BLaER1 treated with 17β-estradiol and CSF1 and Interleukin-3, amounts not matched to agents 10 nM and 100 nM (cell line): ENCODE data around the gene GREB1.

Experiments used
- H3K27ac ChIP-seq, 11 experiments: shearing (Covaris generic); formaldehyde crosslinking; 2 replicates each; pipeline ENCODE4 v1.8.1; 2022
- H3K27me3 ChIP-seq, 11 experiments: shearing (Covaris generic); formaldehyde crosslinking; 2 replicates each; pipeline ENCODE4 v1.8.1; 2022
- H3K36me3 ChIP-seq, 11 experiments: shearing (Covaris generic); formaldehyde crosslinking; 2 replicates each; pipeline ENCODE4 v1.8.1; 2022
- H3K4me1 ChIP-seq, 10 experiments: shearing (Covaris generic); formaldehyde crosslinking; 2 replicates each; pipeline ENCODE4 v1.8.1; 2022
- H3K4me2 ChIP-seq, 11 experiments: shearing (Covaris generic); formaldehyde crosslinking; 2 replicates each; pipeline ENCODE4 v1.8.1; 2022
- H3K4me3 ChIP-seq, 10 experiments: shearing (Covaris generic); formaldehyde crosslinking; 2 replicates each; pipeline ENCODE4 v1.8.1; 2022
- H3K9ac ChIP-seq, 11 experiments: shearing (Covaris generic); formaldehyde crosslinking; 2 replicates each; pipeline ENCODE4 v1.8.1; 2022
- H3K9me3 ChIP-seq, 11 experiments: shearing (Covaris generic); formaldehyde crosslinking; replicated peaks in 1 of 11; 2 replicates each; pipeline ENCODE4 v1.8.1; 2022
- H4K20me1 ChIP-seq, 11 experiments: shearing (Covaris generic); formaldehyde crosslinking; 2 replicates each; pipeline ENCODE4 v1.8.1; 2022
- Cebpa-rat ChIP-seq, 11 experiments: shearing (Covaris generic); IDR thresholded peaks; 2 replicates each; pipeline ENCODE4 v1.8.1; 2022

GREB1 gene

DNA sequence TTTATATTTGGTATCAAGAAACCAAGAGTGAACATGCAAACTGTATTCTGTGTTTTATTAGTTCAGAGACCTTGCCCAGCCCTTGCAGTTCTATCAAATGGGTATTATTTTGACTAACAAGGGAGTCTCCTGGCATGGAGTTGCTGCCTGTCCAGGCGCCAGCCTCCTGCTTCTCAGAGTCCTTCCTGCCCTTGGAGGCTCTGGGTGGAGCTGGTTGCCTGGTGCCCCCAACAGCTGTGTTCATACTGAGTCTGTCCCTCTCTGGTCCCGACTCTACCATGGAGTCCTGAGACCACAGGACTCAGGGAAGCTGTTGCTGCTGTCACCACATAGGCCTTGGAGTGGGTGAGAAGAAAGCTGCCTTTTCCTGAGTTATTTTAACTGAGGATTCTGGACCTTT lies 26.3 kb upstream of the GREB1 start:
- Histone ChIP-seq H4K20me1 (no peaks in the 10 kb centered on the region), H3K9me3 (peaks cover 11 to 26% (median 20%) of the 10 kb centered on the region in 11 experiments), H3K36me3 (no peaks in the 10 kb centered on the region), H3K4me1 (no peaks in the 10 kb centered on the region), H3K9ac (no peak overlapping the region), H3K4me3 (no peak overlapping the region), H3K4me2 (no peak overlapping the region), H3K27ac (no peak overlapping the region), H3K27me3 (no peaks in the 10 kb centered on the region)
- no peak for TF ChIP-seq Cebpa-rat (IDR thresholded peaks at IDR 0.05)

DNA sequence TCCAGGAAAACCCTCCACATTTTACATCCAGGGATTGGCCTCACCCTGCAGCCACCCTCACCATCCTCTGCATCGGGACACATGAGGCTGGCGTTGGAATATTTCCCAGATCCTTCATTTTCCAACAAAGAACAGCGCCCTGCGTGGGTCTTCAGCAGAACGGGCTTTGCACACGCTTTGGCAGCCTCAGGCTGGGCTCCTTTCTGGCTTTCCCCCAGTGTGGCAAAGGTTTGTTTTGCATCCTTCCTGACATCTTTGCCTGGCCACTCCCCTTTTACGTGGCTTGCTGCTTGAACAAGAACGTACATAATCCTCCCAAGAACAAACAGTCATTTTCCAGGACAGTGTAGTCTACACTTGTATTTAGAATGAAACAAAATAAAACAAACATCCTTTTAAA lies 25.6 kb upstream of the GREB1 start:
- no peak overlapping the region for H3K27ac ChIP-seq
- H3K4me1 ChIP-seq, result no peaks in the 10 kb centered on the region
- no peak overlapping the region for H3K4me3 ChIP-seq
- no peak for TF ChIP-seq Cebpa-rat (IDR thresholded peaks at IDR 0.05)
- H3K9me3 ChIP-seq, result peaks cover 5 to 19% (median 15%) of the 10 kb centered on the region in 11 experiments
- no peaks in the 10 kb centered on the region for H4K20me1 ChIP-seq
- H3K9ac ChIP-seq, result no peak overlapping the region
- no peak overlapping the region for H3K4me2 ChIP-seq
- no peaks in the 10 kb centered on the region for H3K27me3 ChIP-seq
- H3K36me3 ChIP-seq, result no peaks in the 10 kb centered on the region

DNA sequence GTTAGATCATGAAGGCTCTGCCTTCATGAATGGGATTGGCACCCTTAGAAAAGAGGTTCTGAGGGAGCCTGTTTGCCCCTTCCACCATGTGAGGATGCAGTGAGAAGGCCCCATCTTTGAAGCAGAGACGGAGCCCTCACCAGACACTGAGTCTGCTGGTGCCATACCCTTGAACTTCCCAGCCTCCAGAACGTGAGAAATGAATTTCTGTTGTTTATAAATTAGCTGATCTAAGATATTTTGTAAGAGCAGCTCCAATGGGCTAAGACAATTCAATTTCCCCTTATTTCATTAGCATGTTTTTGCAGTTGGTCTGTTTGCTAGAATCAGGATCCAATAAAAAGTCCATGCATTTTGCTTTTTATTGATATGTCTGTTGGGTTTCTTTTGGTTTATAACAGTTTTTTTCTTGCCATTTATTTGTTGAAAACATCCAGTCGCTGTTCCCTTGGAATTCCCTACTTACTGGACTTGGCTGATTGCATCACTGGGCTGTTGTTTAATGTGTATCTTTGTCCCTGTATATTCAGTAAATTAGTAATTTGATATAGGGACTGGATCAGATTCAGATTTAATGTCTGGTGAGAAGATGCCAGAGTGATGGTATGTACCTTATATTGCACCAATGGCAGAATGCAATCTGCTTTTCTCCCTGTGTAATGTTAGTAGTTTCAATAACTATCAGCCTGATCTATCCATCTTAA lies 24.0 kb upstream of the GREB1 start:
- no peaks in the 10 kb centered on the region for H3K36me3 ChIP-seq
- H4K20me1 ChIP-seq, result no peaks in the 10 kb centered on the region
- H3K27me3 ChIP-seq, result no peaks in the 10 kb centered on the region
- peaks cover 0 to 4% (median 0%) of the 10 kb centered on the region in 11 experiments; a peak in 4 of 22 replicates for H3K9me3 ChIP-seq
- H3K27ac ChIP-seq, result no peak overlapping the region
- H3K4me2 ChIP-seq, result no peak overlapping the region
- TF ChIP-seq Cebpa-rat (IDR thresholded peaks at IDR 0.05), result no peak
- no peak overlapping the region for H3K9ac ChIP-seq
- no peak overlapping the region for H3K4me3 ChIP-seq
- H3K4me1 ChIP-seq, result no peaks in the 10 kb centered on the region

DNA sequence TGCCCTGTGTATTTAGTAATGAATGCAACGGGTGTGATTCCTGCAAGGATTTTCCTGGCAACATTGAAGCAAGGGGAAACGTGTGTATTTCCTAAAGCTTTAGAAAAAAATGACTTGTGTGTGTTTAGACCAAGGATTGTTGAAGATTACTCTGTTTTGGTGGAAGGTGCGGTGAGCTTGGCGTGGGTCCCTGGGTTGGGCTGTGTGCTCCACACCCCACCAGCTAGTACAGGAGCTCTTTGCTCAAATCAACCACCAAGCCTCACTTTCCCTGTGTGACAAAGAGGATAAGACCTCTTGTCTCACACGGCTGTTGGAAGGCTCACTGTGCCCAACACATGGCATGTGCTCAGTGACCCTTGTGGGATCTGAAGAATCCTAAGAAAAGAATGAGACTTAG lies 21.4 kb upstream of the GREB1 start:
- Histone ChIP-seq H3K4me3 (no peak overlapping the region), H3K4me1 (no peaks in the 10 kb centered on the region), H3K27me3 (peaks cover 0 to 4% (median 0%) of the 10 kb centered on the region in 11 experiments; a peak in 1 of 22 replicates), H3K4me2 (no peak overlapping the region), H3K9ac (no peak overlapping the region), H4K20me1 (no peaks in the 10 kb centered on the region), H3K27ac (no peak overlapping the region), H3K9me3 (no peaks in the 10 kb centered on the region), H3K36me3 (no peaks in the 10 kb centered on the region)
- no peak for TF ChIP-seq Cebpa-rat (IDR thresholded peaks at IDR 0.05)

DNA sequence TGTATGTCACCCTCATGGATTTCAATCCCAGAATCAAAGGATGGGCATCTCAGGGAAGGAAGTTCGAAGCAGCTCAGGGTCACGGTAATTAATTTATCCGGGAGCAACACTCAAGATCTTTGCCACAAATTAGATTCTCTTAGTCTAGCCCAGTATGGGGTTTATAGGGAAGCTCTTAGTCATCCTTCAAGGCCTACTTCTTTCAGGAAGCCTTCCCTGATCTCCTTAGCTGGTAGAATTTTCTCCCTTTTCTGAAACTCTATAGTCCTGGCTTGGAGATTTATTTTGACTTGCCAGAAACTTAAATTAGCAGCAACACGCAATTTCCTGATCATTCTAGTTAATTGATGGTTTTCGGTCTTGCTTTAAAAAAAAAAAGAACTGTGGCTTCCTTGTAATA lies 20.5 kb upstream of the GREB1 start:
- Histone ChIP-seq H3K4me3 (no peak overlapping the region), H3K36me3 (no peaks in the 10 kb centered on the region), H3K27me3 (peaks cover 0 to 4% (median 0%) of the 10 kb centered on the region in 11 experiments; a peak in 1 of 22 replicates), H3K4me2 (no peak overlapping the region), H3K4me1 (no peaks in the 10 kb centered on the region), H3K9ac (no peak overlapping the region), H3K27ac (no peak overlapping the region), H3K9me3 (no peaks in the 10 kb centered on the region), H4K20me1 (no peaks in the 10 kb centered on the region)
- no peak for TF ChIP-seq Cebpa-rat (IDR thresholded peaks at IDR 0.05)

DNA sequence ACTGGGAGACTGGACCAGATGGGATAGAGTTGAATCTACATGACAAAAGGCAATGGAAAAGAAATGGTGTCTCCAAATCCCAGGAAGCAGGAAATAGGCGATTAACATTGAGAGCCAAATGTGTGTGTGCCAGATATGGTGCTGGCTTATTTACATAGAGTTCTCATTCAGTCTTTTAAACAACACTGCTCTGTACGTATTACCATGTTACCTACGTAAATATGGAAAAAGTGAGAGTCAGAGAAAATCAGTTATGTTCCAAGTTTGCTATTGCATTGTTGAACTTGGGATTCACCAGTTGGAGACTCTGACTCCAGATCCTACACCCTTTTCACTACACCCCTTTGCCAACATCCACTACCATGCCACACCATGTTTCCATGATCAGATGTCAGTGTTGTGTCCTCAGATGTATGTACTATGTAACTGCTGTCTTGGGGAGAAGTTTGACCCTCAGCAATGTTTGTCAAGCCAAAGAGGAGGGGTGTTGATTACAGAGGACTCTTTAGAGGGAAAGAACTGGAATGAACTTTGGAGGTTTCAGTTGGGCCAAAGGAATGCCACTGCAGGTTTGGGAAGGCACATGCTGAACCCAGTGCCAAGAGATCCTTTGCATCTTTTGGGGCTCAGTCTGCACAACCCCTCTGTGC lies 19.6 kb upstream of the GREB1 start:
- TF ChIP-seq Cebpa-rat (IDR thresholded peaks at IDR 0.05), result no peak

DNA sequence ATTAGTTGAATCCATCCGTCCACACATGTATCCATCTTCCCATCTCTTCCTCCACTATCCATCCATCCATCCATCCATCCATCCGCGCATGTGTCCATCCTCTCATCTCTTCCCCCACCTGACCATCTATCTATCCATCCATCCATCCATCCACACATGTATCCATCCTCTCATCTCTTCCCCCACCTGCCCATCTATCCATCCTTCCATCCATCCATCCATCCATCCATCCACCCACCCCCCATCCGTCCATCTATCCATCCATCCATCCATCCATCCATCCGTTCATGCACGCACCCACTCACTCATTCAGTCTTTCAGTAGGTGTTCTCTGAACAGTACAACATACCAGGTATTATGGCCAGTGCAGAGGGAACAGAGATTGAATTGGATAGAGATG lies 18.9 kb upstream of the GREB1 start:
- TF ChIP-seq Cebpa-rat (IDR thresholded peaks at IDR 0.05), result no peak
- Histone ChIP-seq H3K4me3 (no peak overlapping the region), H3K4me2 (no peak overlapping the region), H3K36me3 (no peaks in the 10 kb centered on the region), H3K4me1 (no peaks in the 10 kb centered on the region), H3K27me3 (peaks cover 0 to 4% (median 0%) of the 10 kb centered on the region in 11 experiments; a peak in 1 of 22 replicates), H4K20me1 (no peaks in the 10 kb centered on the region), H3K9ac (no peak overlapping the region), H3K9me3 (peaks cover 0 to 13% (median 12%) of the 10 kb centered on the region in 11 experiments; a peak in 11 of 22 replicates), H3K27ac (no peak overlapping the region)

More for the DNA sequence above, 19.6 kb upstream of the GREB1 start:
- no peak overlapping the region for H3K9ac ChIP-seq
- no peaks in the 10 kb centered on the region for H4K20me1 ChIP-seq
- peaks cover 0 to 7% (median 6%) of the 10 kb centered on the region in 11 experiments; a peak in 9 of 22 replicates for H3K9me3 ChIP-seq
- H3K27me3 ChIP-seq, result peaks cover 0 to 4% (median 0%) of the 10 kb centered on the region in 11 experiments; a peak in 1 of 22 replicates
- H3K36me3 ChIP-seq, result no peaks in the 10 kb centered on the region
- no peak overlapping the region for H3K4me2 ChIP-seq
- no peaks in the 10 kb centered on the region for H3K4me1 ChIP-seq
- no peak overlapping the region for H3K27ac ChIP-seq
- no peak overlapping the region for H3K4me3 ChIP-seq

GRCh38 chr2:11515490-11515981 lies 18.3 kb upstream of the GREB1 start:
- no peak for TF ChIP-seq Cebpa-rat (IDR thresholded peaks at IDR 0.05)
- no peak overlapping the region for H3K27ac ChIP-seq
- H3K4me3 ChIP-seq, result no peak overlapping the region
- H3K27me3 ChIP-seq, result peaks cover 0 to 4% (median 0%) of the 10 kb centered on the region in 11 experiments; a peak in 1 of 22 replicates
- peaks cover 0 to 20% (median 13%) of the 10 kb centered on the region in 11 experiments; a peak in 11 of 22 replicates for H3K9me3 ChIP-seq
- H3K9ac ChIP-seq, result no peak overlapping the region
- H3K4me1 ChIP-seq, result no peaks in the 10 kb centered on the region
- no peaks in the 10 kb centered on the region for H4K20me1 ChIP-seq
- H3K36me3 ChIP-seq, result no peaks in the 10 kb centered on the region
- H3K4me2 ChIP-seq, result no peak overlapping the region

- no peak overlapping the region for H3K27ac ChIP-seq
- H3K9me3 ChIP-seq, result peaks cover 0 to 21% (median 13%) of the 10 kb centered on the region in 11 experiments; a peak in 11 of 22 replicates
- no peaks in the 10 kb centered on the region for H3K36me3 ChIP-seq
- no peak for TF ChIP-seq Cebpa-rat (IDR thresholded peaks at IDR 0.05)
- no peak overlapping the region for H3K9ac ChIP-seq
- no peak overlapping the region for H3K4me2 ChIP-seq
- H3K27me3 ChIP-seq, result peaks cover 0 to 4% (median 0%) of the 10 kb centered on the region in 11 experiments; a peak in 1 of 22 replicates
- no peak overlapping the region for H3K4me3 ChIP-seq
- no peaks in the 10 kb centered on the region for H4K20me1 ChIP-seq
- no peaks in the 10 kb centered on the region for H3K4me1 ChIP-seq
Measured at GRCh38 chr2:11516984-11517648, 16.7 kb upstream of the GREB1 start.
